ENCODE results near the gene SRCIN1.
A peak's percentile ranks its signal among the peaks of the same experiment; 100 is the strongest.
"Not testable (repeated sequence)": the region's sequence is repeated elsewhere in the genome, so short reads cannot be mapped to it uniquely, and the experiment has no call there.

SRCIN1 gene

DNA sequence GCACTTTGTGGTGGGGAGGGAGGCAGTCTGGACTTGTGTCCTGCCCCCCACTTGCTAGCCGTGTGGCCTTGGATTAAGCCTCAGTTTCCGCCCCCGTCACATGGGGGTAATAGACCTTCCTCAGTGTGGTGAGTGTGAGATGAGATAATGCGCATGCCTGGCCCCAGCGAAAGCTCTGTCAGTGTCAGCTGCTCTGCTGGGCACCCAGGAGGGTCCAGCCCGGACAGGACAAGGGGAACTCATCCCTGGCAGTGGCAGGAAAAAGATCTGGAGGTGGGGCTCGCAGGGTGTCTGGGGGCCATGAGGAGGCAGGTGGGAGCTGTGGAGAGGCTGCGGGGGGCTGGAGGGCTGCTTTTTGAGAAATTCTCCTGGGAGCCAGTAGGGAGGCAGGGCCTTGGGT lies 63.5 kb downstream of the SRCIN1 start:
- no peak for DNase-seq

DNA sequence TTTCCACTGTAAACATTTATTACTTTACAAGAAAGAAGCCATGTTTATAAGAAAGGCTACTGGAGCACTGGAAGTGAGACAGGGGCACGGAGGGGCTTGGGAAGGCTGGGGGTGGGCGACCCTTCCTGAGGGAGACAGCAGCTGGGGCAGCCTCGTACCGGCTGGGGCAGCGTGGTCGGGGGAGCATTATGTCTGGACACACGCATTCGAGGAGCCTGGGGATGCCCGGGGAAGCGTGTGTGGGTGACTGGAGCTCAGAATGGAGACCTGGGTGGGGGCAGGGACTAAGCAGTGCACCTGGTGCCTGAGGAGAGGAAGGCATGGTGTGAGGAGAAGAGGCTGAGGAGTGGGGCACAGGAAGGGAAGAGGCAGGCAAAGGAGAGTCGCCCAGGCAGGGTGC lies 64.5 kb downstream of the SRCIN1 start:
- DNase-seq = no peak

DNA sequence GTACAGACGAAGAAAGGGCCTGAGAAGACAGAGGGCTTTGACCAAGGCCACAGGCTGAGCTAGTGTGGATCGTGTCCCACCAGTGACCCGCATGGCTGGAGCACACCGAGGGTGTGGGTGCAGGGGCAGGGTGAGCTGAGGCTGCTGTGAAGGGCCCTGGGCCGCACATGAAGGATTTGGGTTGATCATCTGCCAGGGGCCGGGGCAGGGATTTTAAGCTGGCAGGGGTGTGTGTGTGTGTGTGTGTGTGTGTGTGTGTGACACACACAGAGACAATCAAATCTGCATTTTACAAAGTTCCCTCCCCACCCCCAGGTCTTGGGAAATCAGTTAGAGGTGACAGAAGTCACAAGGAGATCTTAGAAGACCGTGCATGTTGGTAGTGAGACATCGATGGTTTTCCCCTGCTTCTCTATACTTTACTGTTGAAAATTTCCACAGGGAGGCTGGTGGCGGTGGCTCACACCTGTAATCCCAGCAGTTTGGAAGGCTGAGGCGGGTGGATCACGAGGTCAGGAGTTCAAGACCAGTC lies 65.2 kb downstream of the SRCIN1 start:
- no peak for DNase-seq

DNA sequence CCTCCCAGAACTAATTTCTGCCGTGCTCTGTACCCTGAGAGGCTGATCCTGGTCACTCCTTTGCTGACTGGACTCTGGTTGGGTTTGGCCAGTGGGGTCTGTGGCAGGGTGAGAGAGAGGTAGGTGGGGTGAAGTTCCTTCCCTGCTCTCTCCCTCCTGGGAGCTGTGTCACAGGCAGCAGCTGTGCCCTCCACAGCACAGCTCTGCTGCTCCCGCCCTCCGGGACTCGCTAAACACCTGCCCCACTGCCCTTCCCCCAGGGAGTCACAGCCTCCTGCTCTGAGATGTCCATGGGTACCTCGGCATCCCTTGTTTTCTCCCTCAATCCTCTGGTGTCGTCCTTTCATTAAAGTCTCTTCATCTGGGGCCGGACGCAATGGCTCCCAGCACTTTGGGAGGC lies 66.4 kb downstream of the SRCIN1 start:
- peak; percentile 47 for DNase-seq

DNA sequence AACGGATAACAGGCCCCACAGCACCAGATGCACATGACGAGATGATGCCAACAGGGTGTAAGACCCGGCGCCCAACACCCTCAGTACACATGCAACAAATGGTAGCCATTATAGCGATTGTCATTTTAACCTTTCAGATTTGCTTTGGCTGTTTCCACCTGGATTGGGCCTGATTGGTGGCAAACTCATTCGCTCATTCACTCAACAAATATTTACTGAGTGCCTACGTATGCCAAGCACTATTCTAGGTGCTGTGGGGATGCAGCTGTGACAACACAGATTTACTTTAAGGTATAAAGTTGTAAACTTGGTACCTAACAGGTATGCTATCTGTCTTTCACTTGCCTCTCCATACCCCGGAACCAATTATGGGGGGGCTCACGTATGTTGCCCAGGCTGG lies 66.8 kb downstream of the SRCIN1 start:
- DNase-seq = no peak

DNA sequence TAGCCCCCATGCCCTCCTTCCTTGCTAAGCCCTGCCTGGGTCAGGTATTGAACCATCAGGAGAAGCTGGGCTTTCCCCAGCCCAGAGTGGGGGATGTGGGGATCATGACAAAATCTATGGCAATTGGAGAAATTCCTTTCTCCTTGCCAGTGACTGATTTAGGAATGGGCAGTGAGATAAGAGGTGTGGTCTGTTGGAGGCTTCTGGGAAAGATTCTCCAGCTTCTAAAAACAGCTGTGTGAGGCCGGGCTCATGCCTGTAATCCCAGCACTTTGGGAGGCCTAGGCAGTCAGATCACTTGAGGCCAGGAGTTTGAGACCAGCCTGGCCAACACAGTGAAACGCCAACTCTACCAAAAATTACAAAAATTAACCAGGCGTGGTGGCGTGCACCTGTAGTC lies 69.1 kb downstream of the SRCIN1 start:
- no peak for DNase-seq

DNA sequence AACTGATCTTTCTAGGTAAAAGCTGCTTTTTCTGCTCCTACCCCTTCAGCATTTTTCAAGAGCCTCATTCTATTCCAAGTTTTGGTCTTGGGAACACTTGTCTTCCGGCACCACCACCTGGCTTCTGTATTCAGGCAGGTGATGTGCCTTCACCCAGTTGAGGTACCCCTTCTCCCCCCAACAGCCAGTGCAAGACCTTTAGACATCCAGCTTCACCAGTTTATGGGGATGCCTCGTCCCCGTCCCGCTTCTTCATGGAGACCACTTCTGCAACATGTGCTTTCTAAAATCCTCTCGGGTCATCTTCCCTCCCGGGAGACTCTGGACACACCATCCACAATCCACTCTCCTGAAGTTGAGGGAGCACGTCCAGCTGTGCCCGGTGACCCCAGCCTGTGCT lies 69.9 kb downstream of the SRCIN1 start:
- no peak for DNase-seq

GRCh38 chr17:38534498-38534885 lies 71.3 kb downstream of the SRCIN1 start:
- no peak for DNase-seq

DNA sequence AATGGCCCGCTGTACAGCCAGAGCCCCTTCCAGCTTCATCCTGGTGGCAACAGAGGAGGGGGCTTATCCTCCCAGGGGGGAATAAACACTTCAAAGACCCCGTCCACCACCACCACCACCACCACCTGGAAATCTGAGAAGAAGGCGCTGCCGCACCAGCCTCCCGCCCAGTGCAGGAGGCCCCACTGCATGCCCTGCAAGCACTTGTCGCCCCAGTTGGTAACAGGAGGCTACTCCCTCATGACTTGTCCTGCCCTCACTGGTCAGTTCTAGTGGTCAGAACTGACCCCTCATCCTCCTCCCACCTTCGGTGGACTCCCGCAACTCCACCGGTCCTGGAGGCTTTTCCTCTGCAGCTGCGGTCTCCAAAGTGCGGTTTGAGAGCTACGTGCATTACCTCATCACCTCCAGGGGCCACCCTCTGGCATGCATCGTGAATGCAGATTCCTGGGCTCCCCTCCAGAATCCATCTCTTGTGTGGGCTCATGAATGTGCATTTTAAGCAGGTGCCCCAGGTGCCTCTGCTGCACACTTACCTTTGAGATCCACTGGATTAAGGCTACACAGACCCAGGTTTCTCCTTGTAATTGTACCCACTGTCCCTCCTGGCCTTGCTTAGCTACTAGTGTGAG lies 71.8 kb downstream of the SRCIN1 start:
- DNase-seq = no peak

DNA sequence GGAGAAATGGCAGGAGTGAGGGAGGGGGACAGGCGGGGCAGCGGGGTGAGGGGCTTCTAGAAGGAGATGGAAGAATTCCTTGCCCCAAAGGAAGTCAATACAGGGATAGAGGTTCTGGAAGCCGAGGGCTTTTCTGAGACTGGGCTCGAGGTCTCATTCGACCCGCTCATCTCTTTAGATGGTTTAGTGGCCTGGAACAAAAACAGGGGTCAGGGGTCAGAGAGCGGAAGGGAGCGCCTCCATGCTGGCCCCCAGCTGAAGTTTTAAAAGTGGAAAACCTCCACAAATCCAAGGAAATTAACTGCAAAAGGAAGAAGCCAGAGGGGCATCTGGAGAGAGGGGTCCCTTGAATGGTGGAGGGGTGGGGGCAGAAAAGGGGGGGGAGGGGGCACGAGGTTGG lies 72.5 kb downstream of the SRCIN1 start:
- no peak for DNase-seq

DNA sequence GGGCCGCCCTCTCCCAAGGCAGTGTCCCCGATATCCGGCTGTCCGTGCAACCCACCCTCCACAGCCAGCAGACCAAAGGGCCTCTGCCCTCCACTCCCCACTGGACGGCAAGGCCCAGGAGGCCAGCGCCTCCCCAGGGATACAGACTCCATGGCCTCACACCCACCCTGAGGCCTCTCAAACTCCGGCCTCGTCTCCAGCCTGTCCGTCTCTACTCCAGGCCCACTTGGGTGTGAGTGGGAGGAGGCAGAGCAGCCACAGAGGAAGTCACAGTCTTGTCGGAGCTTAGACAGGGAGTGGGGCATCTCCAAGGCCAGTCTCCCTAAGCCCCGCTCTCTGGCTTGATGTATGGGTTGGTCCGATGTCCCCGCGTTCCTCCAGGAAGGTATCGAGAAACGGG lies 73.3 kb downstream of the SRCIN1 start:
- DNase-seq = no peak

GRCh38 chr17:38531761-38532160 lies 74.0 kb downstream of the SRCIN1 start:
- DNase-seq = not testable (repeated sequence)

DNA sequence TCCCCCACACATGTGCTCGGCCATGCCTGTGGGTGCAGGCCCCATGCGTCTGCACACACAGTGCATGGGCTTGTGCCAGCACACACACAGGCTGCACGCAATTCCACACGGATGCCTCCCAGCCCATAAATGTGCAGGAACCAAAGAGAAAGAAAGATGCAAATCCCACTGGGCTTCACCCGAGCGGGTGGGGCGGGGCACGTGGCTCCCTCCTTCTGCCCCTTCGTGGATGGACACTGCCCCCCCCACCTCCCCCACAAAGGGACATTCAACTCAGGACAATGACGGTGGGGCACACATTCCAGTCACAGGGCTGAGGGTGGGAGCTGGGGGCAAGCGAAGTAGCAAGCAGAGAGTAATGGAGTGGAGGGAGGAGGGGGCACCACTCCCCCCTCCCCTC lies 74.9 kb downstream of the SRCIN1 start:
- peak; percentile 37 for DNase-seq

DNA sequence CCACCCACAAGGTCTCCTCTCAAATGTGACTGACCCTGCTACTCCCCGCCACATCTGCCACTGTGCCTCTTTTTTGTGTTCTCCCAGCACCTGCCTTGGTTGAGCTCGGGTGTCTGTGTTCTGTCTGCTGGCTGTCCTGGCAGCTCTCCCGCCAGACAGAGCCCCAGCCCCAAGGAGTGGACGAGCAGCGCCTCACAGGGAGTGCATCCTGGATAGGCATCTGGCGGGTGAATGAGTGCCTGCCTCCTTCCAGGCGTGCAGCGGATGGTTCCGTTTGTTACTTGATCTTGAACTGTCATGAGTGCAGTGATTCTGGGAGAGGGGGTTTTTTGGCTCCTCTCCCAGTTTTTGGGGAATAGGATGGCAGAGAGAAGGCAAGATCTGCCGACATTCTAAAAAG lies 77.6 kb downstream of the SRCIN1 start:
- not testable (repeated sequence) for DNase-seq

- DNase-seq = peak; percentile 68
Observed at GRCh38 chr17:38526526-38526925, 79.2 kb downstream of the SRCIN1 start.

- DNase-seq = no peak
Observed at GRCh38 chr17:38512473-38513058, 93.2 kb downstream of the SRCIN1 start.

DNA sequence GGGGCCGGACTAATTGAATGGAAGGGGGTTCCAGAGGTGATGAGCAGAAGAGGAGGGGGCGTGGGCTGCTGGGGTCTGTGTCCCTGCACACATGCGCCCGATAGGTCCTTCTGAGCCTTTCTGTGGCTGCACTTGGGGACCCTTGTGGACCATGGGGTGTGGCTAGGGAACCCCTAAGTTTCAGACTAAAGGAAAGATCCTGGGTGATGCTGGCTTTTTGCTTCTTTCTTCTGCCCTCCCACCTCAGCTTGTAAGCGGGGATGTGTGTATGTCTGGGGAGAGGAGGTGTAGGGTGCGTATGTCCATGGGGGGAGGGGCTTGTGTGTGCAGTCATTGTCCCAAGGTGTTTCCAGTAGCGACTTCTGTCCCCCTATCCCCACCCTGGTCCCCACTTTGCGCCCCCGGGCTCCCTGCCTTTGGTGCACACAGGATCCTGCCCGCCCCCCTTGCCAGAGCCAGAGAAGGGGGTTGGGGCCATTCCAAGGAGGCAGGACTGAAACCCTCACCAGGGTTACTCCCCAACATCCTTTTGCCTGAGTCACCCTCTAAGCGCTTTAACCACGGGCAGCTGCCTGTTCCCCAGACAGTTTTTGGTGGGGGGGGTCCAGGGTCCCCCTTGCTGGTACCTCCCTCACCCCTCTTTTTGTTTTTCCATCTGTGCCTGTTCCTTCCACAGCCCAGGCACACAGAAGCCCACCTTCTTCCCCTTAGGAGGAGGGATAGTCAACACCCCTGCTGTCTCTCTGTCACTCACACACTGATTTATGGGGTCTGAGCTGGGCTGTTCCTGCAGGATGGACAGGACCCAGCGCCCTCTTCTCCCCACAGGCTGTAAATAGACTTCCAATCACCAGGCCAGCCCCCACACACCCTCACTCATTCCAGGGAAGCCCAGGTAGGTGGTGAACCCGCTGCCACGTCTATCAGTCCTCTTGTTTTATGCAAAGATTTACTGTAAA lies 94.3 kb downstream of the SRCIN1 start:
- DNase-seq = peak; percentile 37

GRCh38 chr17:38510421-38511149 lies 95.2 kb downstream of the SRCIN1 start:
- peak; percentile 76 for DNase-seq

DNA sequence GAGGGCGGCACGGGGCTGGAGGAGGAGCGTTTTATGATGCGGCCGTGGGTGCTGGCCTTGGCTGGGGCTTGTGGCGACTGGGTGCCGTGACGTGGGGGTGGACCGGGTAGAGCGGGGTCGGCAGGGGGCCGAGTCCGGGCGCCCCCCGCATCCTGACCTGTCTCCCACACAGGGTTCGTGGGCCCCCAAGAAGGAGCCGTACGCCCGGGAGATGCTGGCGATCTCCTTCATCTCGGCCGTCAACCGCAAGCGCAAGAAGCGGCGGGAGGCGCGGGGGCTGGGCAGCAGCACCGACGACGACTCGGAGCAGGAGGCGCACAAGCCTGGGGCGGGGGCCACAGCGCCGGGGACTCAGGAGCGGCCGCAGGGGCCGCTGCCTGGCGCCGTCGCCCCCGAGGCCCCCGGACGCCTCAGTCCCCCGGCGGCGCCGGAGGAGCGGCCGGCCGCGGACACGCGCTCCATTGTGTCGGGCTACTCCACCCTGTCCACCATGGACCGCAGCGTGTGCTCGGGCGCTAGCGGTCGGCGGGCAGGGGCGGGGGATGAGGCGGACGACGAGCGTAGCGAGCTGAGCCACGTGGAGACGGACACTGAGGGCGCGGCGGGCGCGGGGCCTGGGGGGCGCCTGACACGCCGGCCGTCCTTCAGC lies 95.9 kb downstream of the SRCIN1 start:
- DNase-seq = no peak

- DNase-seq = peak; percentile 97
Observed at GRCh38 chr17:38508954-38509771, 96.6 kb downstream of the SRCIN1 start.

DNA sequence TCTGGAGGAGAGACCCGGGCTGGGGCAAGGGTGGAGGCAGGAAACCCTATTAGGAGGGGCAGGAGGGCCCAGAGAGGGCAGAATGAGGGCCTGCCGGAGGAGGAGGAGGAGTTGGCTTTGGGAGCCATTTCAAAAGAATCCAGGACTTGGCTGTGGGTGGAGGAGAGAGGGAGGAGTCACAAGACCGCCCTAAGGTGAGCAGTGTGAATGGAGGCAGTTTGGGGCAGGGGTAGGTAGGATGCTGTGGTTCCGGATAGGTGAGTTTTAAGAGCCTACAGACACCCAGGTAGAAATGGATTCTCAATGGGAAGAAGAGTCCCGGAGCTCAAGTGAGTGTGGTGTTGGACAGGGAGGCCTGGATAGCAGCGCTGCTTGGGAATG lies 97.2 kb downstream of the SRCIN1 start:
- no peak for DNase-seq

Data from eye (tissue), 1 donor.